IPS-18c (cell line): Measurements from ENCODE around the gene STXBP1.
"Not testable (repeated sequence)": the region's sequence is repeated elsewhere in the genome, so short reads cannot be mapped to it uniquely, and the experiment has no call there.

ENCODE experiments used
- H3K4me3 ChIP-seq: 2 replicates; pipeline ENCODE4 v1.7.0; 2013; ENCODE audit warnings: low read depth, mild to moderate bottlenecking, low read length, moderate library complexity; ENCODE audit not compliant: insufficient read depth
- H3K9me3 ChIP-seq: one replicate; pipeline ENCODE4 v1.6.1; 2013; ENCODE audit warnings: mild to moderate bottlenecking, low read length, moderate library complexity; ENCODE audit not compliant: control insufficient read depth, insufficient read depth

The STXBP1 gene

GRCh38 chr9:127574072-127574993, 37.7 kb upstream of the STXBP1 start:
- Histone ChIP-seq H3K4me3 (no peak overlapping the region), H3K9me3 (no peaks in the 10 kb centered on the region)

- no peak overlapping the region for H3K4me3 ChIP-seq
- H3K9me3 ChIP-seq = no peaks in the 10 kb centered on the region
These were observed 36.0 kb upstream of the STXBP1 start for GRCh38 chr9:127575875-127576778.

GRCh38 chr9:127577194-127577593, 34.9 kb upstream of the STXBP1 start:
- not testable (repeated sequence) for H3K9me3 ChIP-seq, H3K4me3 ChIP-seq

- no peaks in the 10 kb centered on the region for H3K9me3 ChIP-seq
- no peak overlapping the region for H3K4me3 ChIP-seq
These were observed 33.5 kb upstream of the STXBP1 start for GRCh38 chr9:127578627-127578951.

GRCh38 chr9:127578952-127579853, 32.9 kb upstream of the STXBP1 start:
- H3K9me3 ChIP-seq = no peaks in the 10 kb centered on the region
- H3K4me3 ChIP-seq = no peak overlapping the region

- Histone ChIP-seq H3K4me3 (no peak overlapping the region), H3K9me3 (no peaks in the 10 kb centered on the region)
These were observed 31.7 kb upstream of the STXBP1 start for GRCh38 chr9:127580366-127580765.

- Histone ChIP-seq H3K4me3 (no peak overlapping the region), H3K9me3 (no peaks in the 10 kb centered on the region)
These were observed 31.1 kb upstream of the STXBP1 start for GRCh38 chr9:127580879-127581475.

- not testable (repeated sequence) for H3K4me3 ChIP-seq, H3K9me3 ChIP-seq
These were observed 27.6 kb upstream of the STXBP1 start for GRCh38 chr9:127584474-127584805.

- Histone ChIP-seq H3K9me3 (no peaks in the 10 kb centered on the region), H3K4me3 (no peak overlapping the region)
These were observed 26.8 kb upstream of the STXBP1 start for GRCh38 chr9:127585161-127585819.

GRCh38 chr9:127586096-127586495, 26.0 kb upstream of the STXBP1 start:
- no peaks in the 10 kb centered on the region for H3K9me3 ChIP-seq
- H3K4me3 ChIP-seq = no peak overlapping the region

GRCh38 chr9:127586537-127586936, 25.5 kb upstream of the STXBP1 start:
- H3K9me3 ChIP-seq = no peaks in the 10 kb centered on the region
- no peak overlapping the region for H3K4me3 ChIP-seq

GRCh38 chr9:127587966-127588365, 24.1 kb upstream of the STXBP1 start:
- Histone ChIP-seq H3K9me3 (no peaks in the 10 kb centered on the region), H3K4me3 (no peak overlapping the region)

- no peak overlapping the region for H3K4me3 ChIP-seq
- no peaks in the 10 kb centered on the region for H3K9me3 ChIP-seq
These were observed 23.2 kb upstream of the STXBP1 start for GRCh38 chr9:127588740-127589506.

- no peaks in the 10 kb centered on the region for H3K9me3 ChIP-seq
- no peak overlapping the region for H3K4me3 ChIP-seq
These were observed 22.1 kb upstream of the STXBP1 start for GRCh38 chr9:127589955-127590370.

- Histone ChIP-seq H3K4me3 (no peak overlapping the region), H3K9me3 (no peaks in the 10 kb centered on the region)
These were observed 16.5 kb upstream of the STXBP1 start for GRCh38 chr9:127595611-127596010.
